A549 (cell line): ENCODE measurements around the gene BPIFB3. TPM values are rescaled to one million over a fixed set of nuclear protein-coding genes. Genes with fewer than 3 reads are reported as not detected.
A peak's percentile ranks its signal among the peaks of the same experiment; 100 is the strongest.
"Not testable (repeated sequence)": the region's sequence is repeated elsewhere in the genome, so short reads cannot be mapped to it uniquely, and the experiment has no call there.

Source experiments
- ATAC-seq, 2 experiments: fragments of 200-7000 bp in 1 of 2; fragments of >200 bp in 1 of 2; cut with Nextera tagmentation in 1 of 2; cut with Tn5 transposase in 1 of 2; 3 replicates each; pipeline versions ENCODE4 v1.8.0 to v1.9.1; 2018 to 2020; ENCODE audit warnings: mild to moderate bottlenecking in 1 of 2, moderate library complexity in 1 of 2
- CTCF ChIA-PET: fragments of 300-600 bp; sonication (Branson Sonifier 250); formaldehyde crosslinking; extraction: SDS; loops from one replicate; lab custom pipeline; 2021; ENCODE audit warnings: antibody characterized with exemption, inconsistent platforms; lab: Yijun Ruan, JAX
- POLR2A ChIA-PET: fragments of 350-600 bp; formaldehyde crosslinking; extraction: SDS; loops from one replicate; lab custom pipeline; 2021; ENCODE audit warnings: antibody characterized with exemption, inconsistent platforms; lab: Yijun Ruan, JAX
- DNase-seq, 2 experiments: peaks; one replicate each; pipeline versions ENCODE4 v3.0.0 to v3.0.0-alpha.2; 2011 to 2016; ENCODE audit warnings: low read depth in 1 of 2, low spot score in 1 of 2
- FAIRE-seq: peaks from 2 replicates; lab custom pipeline; 2011; peaks lifted over from hg19 to GRCh38; lab: Jason Lieb, UNC
- H3K27ac ChIP-seq, 2 experiments: fragments of >200 bp; sonication (Bioruptor Twin); formaldehyde crosslinking; 3 replicates each; pipeline ENCODE4 v1.5.1; 2016 to 2017
- H3K4me1 ChIP-seq: fragments of >200 bp; sonication (Bioruptor Twin); formaldehyde crosslinking; 3 replicates; pipeline ENCODE4 v1.6.1; 2016
- H3K4me2 ChIP-seq: fragments of >200 bp; sonication (Bioruptor Twin); formaldehyde crosslinking; 3 replicates; pipeline ENCODE4 v1.6.1; 2016
- H3K4me3 ChIP-seq: fragments of >200 bp; sonication (Bioruptor Twin); formaldehyde crosslinking; 3 replicates; pipeline ENCODE4 v1.5.1; 2016
- H3K9me3 ChIP-seq: fragments of >200 bp; sonication (Bioruptor Twin); formaldehyde crosslinking; 3 replicates; pipeline ENCODE4 v1.6.1; 2016
- BHLHE40 ChIP-seq: IDR thresholded peaks from 2 replicates; pipeline ENCODE4 v1.6.1; 2012; ENCODE audit warnings: low read depth, low read length, inconsistent platforms
- CHD2 ChIP-seq: fragments of 150-350 bp; IDR thresholded peaks from 2 replicates; pipeline ENCODE4 v1.6.1; 2014; ENCODE audit warnings: low read length; ENCODE audit not compliant: partially characterized antibody
- CHD4 ChIP-seq: fragments of 200-600 bp; sonication (generic); IDR thresholded peaks from 2 replicates; pipeline ENCODE4 v1.6.1; 2016; ENCODE audit warnings: antibody characterized with exemption, mild to moderate bottlenecking, borderline replicate concordance
- EHMT2 ChIP-seq: fragments of 200-600 bp; sonication (generic); IDR thresholded peaks from 2 replicates; pipeline ENCODE4 v1.6.1; 2016; ENCODE audit warnings: antibody characterized with exemption, low read depth, mild to moderate bottlenecking, moderate library complexity
- ESRRA ChIP-seq: fragments of 150-350 bp; IDR thresholded peaks from 2 replicates; pipeline ENCODE4 v1.6.1; 2014; ENCODE audit warnings: mild to moderate bottlenecking, low read length, borderline replicate concordance
- FOXS1 ChIP-seq: fragments of 250-450 bp; sonication (Bioruptor Pico); IDR thresholded peaks from 2 replicates; pipeline ENCODE4 v1.5.0; 2020; ENCODE audit warnings: mild to moderate bottlenecking, moderate library complexity
- GATA3 ChIP-seq: IDR thresholded peaks from 2 replicates; pipeline ENCODE4 v1.6.1; 2012; ENCODE audit warnings: borderline replicate concordance
- HEYL ChIP-seq: fragments of 250-450 bp; sonication (Bioruptor Pico); IDR thresholded peaks from 2 replicates; pipeline ENCODE4 v1.8.0; 2021; ENCODE audit warnings: mild to moderate bottlenecking, moderate library complexity
- JUN ChIP-seq, 2 experiments: fragments of >200 bp; sonication (Bioruptor Twin); formaldehyde crosslinking; IDR thresholded peaks; 2 replicates in 1 of 2; 3 replicates in 1 of 2; pipeline ENCODE4 v1.6.1; 2016 to 2017
- KDM5A ChIP-seq: fragments of 200-600 bp; sonication (generic); IDR thresholded peaks from 2 replicates; pipeline ENCODE4 v1.6.1; 2016; ENCODE audit warnings: antibody characterized with exemption, mild to moderate bottlenecking
- MAZ ChIP-seq: fragments of 150-350 bp; IDR thresholded peaks from 2 replicates; pipeline ENCODE4 v1.6.1; 2014; ENCODE audit warnings: antibody characterized with exemption, low read depth, low read length, borderline replicate concordance
- MYC ChIP-seq: IDR thresholded peaks from 2 replicates; pipeline ENCODE4 v1.6.1; 2012; ENCODE audit warnings: mild to moderate bottlenecking, inconsistent platforms, low read length, improper control_type of control experiment, borderline replicate concordance
- NPAS2 ChIP-seq: fragments of 250-450 bp; sonication (Bioruptor Pico); IDR thresholded peaks from 2 replicates; pipeline ENCODE4 v1.8.0; 2022; ENCODE audit warnings: mild to moderate bottlenecking, moderate library complexity, borderline replicate concordance
- NR3C1 ChIP-seq: fragments of >200 bp; sonication (Bioruptor Twin); formaldehyde crosslinking; IDR thresholded peaks from 3 replicates; pipeline ENCODE4 v1.6.1; 2017
- POLR2A ChIP-seq: IDR thresholded peaks from 2 replicates; pipeline ENCODE4 v1.6.1; 2012; ENCODE audit warnings: mild to moderate bottlenecking, low read length
- POLR2AphosphoS2 ChIP-seq: conservative IDR thresholded peaks from 2 replicates; pipeline ENCODE4 v1.6.1; 2012; ENCODE audit warnings: low read length, improper control_type of control experiment, inconsistent platforms
- RARB ChIP-seq: fragments of 250-450 bp; sonication (Bioruptor Pico); IDR thresholded peaks from 2 replicates; pipeline ENCODE4 v1.8.0; 2021; ENCODE audit warnings: mild to moderate bottlenecking, moderate library complexity
- RCOR1 ChIP-seq: fragments of 150-350 bp; IDR thresholded peaks from 2 replicates; pipeline ENCODE4 v1.6.1; 2014; ENCODE audit warnings: antibody characterized with exemption, low read length, low read depth
- RNF2 ChIP-seq: fragments of 200-600 bp; sonication (generic); IDR thresholded peaks from 2 replicates; pipeline ENCODE4 v1.6.1; 2016; ENCODE audit warnings: low read depth, mild to moderate bottlenecking, antibody characterized with exemption, moderate library complexity, borderline replicate concordance
- ZNF302 ChIP-seq: fragments of 250-450 bp; sonication (Bioruptor Pico); IDR thresholded peaks from 2 replicates; pipeline ENCODE4 v1.9.0; 2021; ENCODE audit warnings: inconsistent platforms, mild to moderate bottlenecking, moderate library complexity
- WGBS: methylation state at CpG from one replicate; pipeline ENCODE4 v1.1.6; 2017; ENCODE audit errors: missing lambda C conversion rate; 5-methylcytosine and 5-hydroxymethylcytosine counted together
- polyA plus RNA-seq, 4 experiments: library from polyadenylated mRNA; depleted of rRNA in 3 of 4; stranded (reverse); fragments of >200 nt; fragmentation: RNase III in 1 of 4; extraction: RNeasy Plus Mini Kit Qiagen cat#74134 plus additional on column Dnase treatment in 1 of 4; gene quantifications; 2 replicates in 3 of 4; 3 replicates in 1 of 4; pipeline ENCODE4 v1.2.3, GENCODE V29; 2011 to 2017
- TF ChIP-seq, protein P1 (sequence below): IDR thresholded peaks from 2 replicates; pipeline ENCODE4 v1.6.1; 2012
- TF ChIP-seq, protein P2 (sequence below): fragments of >200 bp; sonication (Bioruptor Twin); formaldehyde crosslinking; IDR thresholded peaks from 2 replicates; pipeline ENCODE4 v1.6.1; 2016
- TF ChIP-seq, protein P3 (sequence below): IDR thresholded peaks from 2 replicates; pipeline ENCODE4 v1.6.1; 2012
- TF ChIP-seq, protein P4 (sequence below): fragments of 200-600 bp; sonication (generic); IDR thresholded peaks from 2 replicates; pipeline ENCODE4 v1.6.1; 2016; ENCODE audit warnings: antibody characterized with exemption, mild to moderate bottlenecking, moderate library complexity

BPIFB3 gene
- polyA plus RNA-seq, 2 of the 4 experiments (the other 2 are of a cell fraction): not detected

DNA sequence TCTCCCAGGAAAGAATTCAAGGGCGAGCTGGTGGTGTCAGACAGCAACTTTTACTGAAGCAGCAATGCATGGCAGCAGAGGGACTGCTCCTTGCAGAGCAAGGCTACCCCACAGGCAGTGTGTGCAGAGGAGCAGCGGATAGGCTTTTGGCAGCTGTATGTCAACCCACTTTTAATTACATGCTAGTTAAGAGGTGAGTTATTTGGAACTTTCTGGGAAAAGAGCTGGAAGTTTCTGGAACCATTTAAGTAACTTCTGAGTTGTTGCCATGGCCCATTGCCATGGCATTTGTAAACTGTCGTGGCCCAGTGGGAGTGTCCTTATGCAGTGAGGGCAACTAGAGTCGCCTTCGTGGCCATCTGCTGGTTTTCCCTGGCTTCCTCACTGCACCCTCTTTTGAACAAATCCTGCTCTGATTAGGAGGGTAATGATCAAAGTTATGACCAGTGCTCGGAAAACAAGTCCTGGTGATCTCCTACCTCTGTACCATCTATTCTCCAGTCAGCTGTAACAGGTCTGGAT lies 59.7 kb downstream of the BPIFB3 start:
- H3K4me1 ChIP-seq: no peaks in the 10 kb centered on the region
- no peaks in the 10 kb centered on the region for H3K9me3 ChIP-seq
- ChIA-PET CTCF (interaction anchor here (2.3 kb wide), 1 partner anchor 18 kb away, joined by 11 read pairs; no protein-coding TSS in a partner anchor), POLR2A (no interaction called here)
- WGBS: 45% methylated on average over 6 of the region's 6 CpGs
- no peak overlapping the region for H3K27ac ChIP-seq
- DNase-seq: no peak
- peak in 1 of 2 experiments; percentile 39; a peak in 1 of 6 replicates for ATAC-seq
- TF ChIP-seq JUN (IDR thresholded peaks at IDR 0.05) (no peak), RARB (CRISPR knock-in tag) (no peak), POLR2A (no peak), CHD2 (no peak), HEYL (CRISPR knock-in tag) (no peak), ESRRA (no peak), NPAS2 (CRISPR knock-in tag) (no peak), MAZ (no peak), FOXS1 (CRISPR knock-in tag) (no peak), MYC (no peak)
- TF ChIP-seq, protein P1, sequence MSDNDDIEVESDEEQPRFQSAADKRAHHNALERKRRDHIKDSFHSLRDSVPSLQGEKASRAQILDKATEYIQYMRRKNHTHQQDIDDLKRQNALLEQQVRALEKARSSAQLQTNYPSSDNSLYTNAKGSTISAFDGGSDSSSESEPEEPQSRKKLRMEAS: no peak
- TF ChIP-seq, protein P2, sequence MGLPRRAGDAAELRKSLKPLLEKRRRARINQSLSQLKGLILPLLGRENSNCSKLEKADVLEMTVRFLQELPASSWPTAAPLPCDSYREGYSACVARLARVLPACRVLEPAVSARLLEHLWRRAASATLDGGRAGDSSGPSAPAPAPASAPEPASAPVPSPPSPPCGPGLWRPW: no peak
- TF ChIP-seq, protein P3, sequence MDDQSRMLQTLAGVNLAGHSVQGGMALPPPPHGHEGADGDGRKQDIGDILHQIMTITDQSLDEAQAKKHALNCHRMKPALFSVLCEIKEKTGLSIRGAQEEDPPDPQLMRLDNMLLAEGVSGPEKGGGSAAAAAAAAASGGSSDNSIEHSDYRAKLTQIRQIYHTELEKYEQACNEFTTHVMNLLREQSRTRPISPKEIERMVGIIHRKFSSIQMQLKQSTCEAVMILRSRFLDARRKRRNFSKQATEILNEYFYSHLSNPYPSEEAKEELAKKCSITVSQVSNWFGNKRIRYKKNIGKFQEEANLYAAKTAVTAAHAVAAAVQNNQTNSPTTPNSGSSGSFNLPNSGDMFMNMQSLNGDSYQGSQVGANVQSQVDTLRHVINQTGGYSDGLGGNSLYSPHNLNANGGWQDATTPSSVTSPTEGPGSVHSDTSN: no peak
- TF ChIP-seq, protein P4, sequence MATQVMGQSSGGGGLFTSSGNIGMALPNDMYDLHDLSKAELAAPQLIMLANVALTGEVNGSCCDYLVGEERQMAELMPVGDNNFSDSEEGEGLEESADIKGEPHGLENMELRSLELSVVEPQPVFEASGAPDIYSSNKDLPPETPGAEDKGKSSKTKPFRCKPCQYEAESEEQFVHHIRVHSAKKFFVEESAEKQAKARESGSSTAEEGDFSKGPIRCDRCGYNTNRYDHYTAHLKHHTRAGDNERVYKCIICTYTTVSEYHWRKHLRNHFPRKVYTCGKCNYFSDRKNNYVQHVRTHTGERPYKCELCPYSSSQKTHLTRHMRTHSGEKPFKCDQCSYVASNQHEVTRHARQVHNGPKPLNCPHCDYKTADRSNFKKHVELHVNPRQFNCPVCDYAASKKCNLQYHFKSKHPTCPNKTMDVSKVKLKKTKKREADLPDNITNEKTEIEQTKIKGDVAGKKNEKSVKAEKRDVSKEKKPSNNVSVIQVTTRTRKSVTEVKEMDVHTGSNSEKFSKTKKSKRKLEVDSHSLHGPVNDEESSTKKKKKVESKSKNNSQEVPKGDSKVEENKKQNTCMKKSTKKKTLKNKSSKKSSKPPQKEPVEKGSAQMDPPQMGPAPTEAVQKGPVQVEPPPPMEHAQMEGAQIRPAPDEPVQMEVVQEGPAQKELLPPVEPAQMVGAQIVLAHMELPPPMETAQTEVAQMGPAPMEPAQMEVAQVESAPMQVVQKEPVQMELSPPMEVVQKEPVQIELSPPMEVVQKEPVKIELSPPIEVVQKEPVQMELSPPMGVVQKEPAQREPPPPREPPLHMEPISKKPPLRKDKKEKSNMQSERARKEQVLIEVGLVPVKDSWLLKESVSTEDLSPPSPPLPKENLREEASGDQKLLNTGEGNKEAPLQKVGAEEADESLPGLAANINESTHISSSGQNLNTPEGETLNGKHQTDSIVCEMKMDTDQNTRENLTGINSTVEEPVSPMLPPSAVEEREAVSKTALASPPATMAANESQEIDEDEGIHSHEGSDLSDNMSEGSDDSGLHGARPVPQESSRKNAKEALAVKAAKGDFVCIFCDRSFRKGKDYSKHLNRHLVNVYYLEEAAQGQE: no peak
- FAIRE-seq: no peak
- no peak overlapping the region for H3K4me3 ChIP-seq
- H3K4me2 ChIP-seq: no peak overlapping the region

DNA sequence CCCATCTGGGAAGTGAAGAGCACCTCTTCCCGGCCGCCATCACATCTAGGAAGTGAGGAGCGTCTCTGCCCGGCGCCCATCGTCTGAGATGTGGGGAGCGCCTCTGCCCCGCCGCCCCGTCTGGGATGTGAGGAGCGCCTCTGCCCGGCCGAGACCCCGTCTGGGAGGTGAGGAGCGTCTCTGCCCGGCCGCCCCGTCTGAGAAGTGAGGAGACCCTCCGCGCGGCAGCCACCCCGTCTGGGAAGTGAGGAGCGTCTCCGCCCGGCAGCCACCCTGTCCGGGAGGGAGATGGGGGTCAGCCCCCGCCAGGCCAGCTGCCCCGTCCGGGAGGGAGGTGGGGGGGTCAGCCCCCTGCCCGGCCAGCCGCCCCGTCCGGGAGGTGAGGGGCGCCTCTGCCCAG lies 61.8 kb downstream of the BPIFB3 start:
- CTCF ChIA-PET, H3K4me1 ChIP-seq: not testable (repeated sequence)

DNA sequence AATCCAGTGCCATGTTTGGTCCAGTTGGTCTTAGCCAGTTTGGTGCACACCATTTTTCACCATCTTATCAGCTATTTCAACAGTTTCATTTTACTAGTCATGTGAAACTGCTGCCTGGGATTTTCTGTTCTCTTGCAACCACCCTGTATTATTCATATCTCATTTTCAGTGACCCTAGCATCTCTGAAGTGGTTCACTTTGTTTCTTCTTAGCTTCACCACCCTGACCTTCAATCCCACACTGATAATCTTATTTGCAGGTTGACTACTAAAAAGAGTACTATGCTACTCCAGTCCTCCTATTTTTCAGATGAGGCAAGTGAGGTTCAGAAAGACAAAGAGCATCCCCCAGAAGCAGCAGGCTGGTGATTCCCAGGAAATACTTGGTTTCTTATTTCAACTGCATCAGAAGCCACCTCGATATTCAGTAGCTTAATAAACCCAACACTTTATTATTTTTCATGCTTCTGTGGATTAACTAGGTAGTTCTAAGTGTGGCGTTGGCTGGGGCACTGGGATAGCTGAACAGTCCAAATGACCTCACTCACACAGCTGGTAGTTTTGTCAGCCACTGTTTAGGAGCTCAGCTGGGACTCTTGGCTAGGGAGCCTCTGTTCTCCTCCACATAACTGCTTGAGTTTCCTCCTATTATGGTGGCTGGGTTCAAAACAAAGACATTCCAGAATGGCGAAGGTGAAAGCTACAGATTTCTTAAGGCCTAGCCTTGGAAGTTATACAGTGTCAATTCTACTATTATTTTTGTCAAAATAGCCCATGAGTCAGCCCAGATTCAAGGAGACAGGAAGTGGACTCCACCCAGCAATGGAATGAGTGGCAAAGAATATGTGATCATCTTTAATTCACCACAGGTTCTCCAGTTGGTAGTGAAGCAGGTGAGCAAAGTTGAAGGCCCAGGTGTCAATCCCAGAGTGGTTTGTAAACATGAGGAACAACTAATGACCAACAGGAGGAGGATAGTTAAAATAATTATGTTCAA lies 66.3 kb downstream of the BPIFB3 start:
- Histone ChIP-seq H3K27ac (no peak overlapping the region), H3K9me3 (peaks cover 3% of the 10 kb centered on the region; the same call in 1 of the 3 replicates), H3K4me1 (no peaks in the 10 kb centered on the region), H3K4me2 (no peak overlapping the region), H3K4me3 (no peak overlapping the region)
- ChIA-PET CTCF (interaction anchor here (1.2 to 2.1 kb wide), 2 partner anchors 13 to 24 kb away, joined by 4 to 5 read pairs; no protein-coding TSS in a partner anchor), POLR2A (no interaction called here)
- DNase-seq: no peak
- no peak for ATAC-seq
- FAIRE-seq: no peak
- WGBS: 29% methylated on average over 3 of the region's 3 CpGs
- no peak for TF ChIP-seq RCOR1
- TF ChIP-seq KDM5A: no peak
- no peak for TF ChIP-seq BHLHE40
- no peak for TF ChIP-seq FOXS1 (CRISPR knock-in tag)
- TF ChIP-seq RARB (CRISPR knock-in tag): no peak
- no peak for TF ChIP-seq RNF2
- TF ChIP-seq POLR2AphosphoS2: no peak
- TF ChIP-seq EHMT2: no peak
- no peak for TF ChIP-seq NR3C1
- TF ChIP-seq GATA3: no peak
- no peak for TF ChIP-seq ZNF302
- TF ChIP-seq CHD4: no peak

More for the DNA sequence above, 61.8 kb downstream of the BPIFB3 start:
- POLR2A ChIA-PET, H3K4me3 ChIP-seq, ATAC-seq, H3K4me2 ChIP-seq, DNase-seq, FAIRE-seq, H3K27ac ChIP-seq, H3K9me3 ChIP-seq: not testable (repeated sequence)
- WGBS: 82% methylated on average over 11 of the region's 34 CpGs
